Hematopoietic multipotent progenitor cell treated with erythropoietin and hydrocortisone succinate and interleukin-3 and kit ligand, for 6 days (in vitro differentiated cells): ENCODE results near the gene DPEP3.
"Not testable (repeated sequence)": the region's sequence is repeated elsewhere in the genome, so short reads cannot be mapped to it uniquely, and the experiment has no call there.

Source experiments
- DNase-seq: peaks from one replicate; pipeline ENCODE4 v3.0.0-alpha.2; 2015

DPEP3 gene, protein sequence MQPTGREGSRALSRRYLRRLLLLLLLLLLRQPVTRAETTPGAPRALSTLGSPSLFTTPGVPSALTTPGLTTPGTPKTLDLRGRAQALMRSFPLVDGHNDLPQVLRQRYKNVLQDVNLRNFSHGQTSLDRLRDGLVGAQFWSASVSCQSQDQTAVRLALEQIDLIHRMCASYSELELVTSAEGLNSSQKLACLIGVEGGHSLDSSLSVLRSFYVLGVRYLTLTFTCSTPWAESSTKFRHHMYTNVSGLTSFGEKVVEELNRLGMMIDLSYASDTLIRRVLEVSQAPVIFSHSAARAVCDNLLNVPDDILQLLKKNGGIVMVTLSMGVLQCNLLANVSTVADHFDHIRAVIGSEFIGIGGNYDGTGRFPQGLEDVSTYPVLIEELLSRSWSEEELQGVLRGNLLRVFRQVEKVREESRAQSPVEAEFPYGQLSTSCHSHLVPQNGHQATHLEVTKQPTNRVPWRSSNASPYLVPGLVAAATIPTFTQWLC

DNA sequence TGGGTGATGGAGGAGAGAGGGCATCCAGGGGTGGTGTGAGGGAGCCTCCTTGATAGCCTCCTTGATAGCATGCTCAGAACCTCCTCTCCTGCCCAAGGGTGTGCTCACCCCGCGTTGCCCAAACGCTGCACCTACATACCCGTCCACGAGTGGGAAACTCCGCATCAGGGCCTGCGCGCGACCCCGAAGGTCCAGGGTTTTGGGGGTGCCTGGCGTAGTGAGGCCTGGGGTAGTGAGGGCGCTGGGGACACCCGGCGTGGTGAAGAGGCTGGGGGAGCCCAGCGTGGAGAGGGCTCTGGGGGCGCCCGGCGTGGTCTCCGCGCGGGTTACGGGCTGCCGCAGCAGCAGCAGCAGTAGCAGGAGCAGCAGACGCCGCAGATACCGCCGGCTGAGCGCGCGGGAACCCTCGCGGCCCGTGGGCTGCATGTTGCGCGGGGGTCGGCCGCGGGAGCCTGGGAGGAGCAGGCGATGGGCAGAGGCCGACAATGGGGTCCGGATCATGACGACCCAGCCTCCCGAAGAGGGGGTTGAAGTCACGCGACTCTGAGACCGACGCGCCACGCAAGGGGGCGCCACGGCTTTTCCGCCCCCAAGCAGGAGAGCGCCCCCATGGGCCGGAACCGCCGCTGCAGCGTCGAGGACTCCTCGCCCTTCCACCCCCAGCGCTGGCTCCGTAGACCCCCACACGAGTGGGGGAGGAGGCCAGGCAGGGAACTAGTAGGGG is at the start of gene DPEP3:
Gene DPEP3, minus strand, starts transcription at position 545 of the 724 bp plus-strand sequence. Its CDS starts 119 bp downstream, at position 426.
- DNase-seq, result peak; percentile 31

DNA sequence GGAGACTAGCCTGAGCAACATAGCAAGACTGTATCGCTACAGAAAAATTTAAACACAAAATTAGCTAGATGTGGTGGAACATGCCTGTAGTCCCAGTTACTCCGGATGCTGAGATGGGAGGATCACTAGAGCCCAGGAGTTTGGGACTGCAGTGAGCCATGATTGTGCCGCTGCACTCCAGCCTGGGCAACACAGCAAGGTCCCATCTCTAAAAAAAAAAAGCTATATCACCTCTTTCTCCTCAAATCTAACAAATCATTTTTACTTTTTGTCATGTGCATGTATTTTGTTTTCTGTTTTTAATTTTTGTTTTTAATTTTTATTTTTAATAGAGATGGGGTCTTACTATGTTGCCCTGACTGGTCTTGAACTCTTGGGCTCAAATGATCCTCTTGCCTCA is 48.7 kb upstream of the DPEP3 start:
- no peak for DNase-seq

GRCh38 chr16:68022728-68023537 is 42.6 kb upstream of the DPEP3 start, which contains the start of the genes DDX28 and DUS2:
Gene DDX28 (minus strand): TSS chr16:68023232. CDS start chr16:68023202, 30 bp downstream.
Gene DUS2 (plus strand): TSS chr16:68023284. CDS start chr16:68038024, 14,740 bp downstream.
- peak; percentile 92 for DNase-seq

- DNase-seq, result no peak
Measured at GRCh38 chr16:68022278-68022727, 42.0 kb upstream of the DPEP3 start.

GRCh38 chr16:68021490-68021889 is 41.2 kb upstream of the DPEP3 start:
- DNase-seq, result no peak

- no peak for DNase-seq
Measured at GRCh38 chr16:68019167-68019680, 38.9 kb upstream of the DPEP3 start.

- DNase-seq, result no peak
Measured at GRCh38 chr16:68015681-68016080, 35.4 kb upstream of the DPEP3 start, which contains the start of gene DPEP2NB. Gene DPEP2NB (minus strand): TSS chr16:68015911. CDS start chr16:68015770, 141 bp downstream.

DNA sequence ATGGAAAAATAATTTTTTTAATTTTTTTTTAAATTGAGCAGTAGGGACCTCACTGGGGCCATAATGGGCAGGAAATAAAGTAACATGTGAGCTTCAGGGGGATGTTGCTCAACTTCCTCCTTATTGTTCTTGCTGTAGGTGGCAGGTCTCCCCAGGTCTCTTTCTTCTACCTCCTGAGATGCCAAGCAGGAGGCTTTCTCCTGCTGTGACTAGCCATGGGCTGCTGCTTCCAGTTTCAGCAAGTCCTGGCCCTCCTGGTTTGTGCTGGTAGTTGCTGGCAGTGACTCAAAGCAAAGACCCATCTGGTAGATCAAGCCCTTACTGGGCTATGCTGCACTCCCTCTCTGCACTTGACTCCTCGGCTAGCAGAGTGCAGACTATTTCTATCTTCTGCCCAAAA is 33.1 kb upstream of the DPEP3 start:
- peak; percentile 54 for DNase-seq

- not testable (repeated sequence) for DNase-seq
Measured at GRCh38 chr16:68009872-68010271, 29.6 kb upstream of the DPEP3 start.

DNA sequence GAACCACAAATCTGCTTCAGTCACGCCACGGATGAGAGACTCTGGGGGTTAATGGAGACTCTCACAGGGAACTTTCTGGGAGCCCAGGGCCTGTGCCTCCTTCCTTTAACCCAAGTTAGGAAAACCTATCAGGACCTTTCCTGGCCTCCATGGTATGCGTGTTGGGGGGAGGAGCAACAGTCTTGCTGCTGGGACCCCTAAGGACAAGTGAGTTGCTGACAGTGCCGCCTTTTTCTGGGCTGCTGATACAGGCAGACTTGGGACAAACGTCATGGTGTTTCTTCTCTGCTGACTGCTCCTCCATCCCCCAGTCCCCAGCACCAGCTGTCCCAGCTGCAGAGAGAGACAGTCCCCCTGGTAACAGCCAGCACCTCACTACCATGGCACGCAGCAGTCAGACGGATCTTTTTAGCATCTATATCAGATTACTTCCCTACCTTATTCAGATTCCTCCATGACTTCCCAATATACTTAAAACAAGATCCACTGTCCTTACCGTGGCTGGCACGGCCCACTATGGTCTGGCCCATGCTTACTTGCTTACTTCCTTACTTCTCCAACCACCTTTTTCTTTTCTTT is 28.9 kb upstream of the DPEP3 start:
- DNase-seq, result no peak

GRCh38 chr16:68005786-68006286 is 25.5 kb upstream of the DPEP3 start:
- DNase-seq, result peak; percentile 81

DNA sequence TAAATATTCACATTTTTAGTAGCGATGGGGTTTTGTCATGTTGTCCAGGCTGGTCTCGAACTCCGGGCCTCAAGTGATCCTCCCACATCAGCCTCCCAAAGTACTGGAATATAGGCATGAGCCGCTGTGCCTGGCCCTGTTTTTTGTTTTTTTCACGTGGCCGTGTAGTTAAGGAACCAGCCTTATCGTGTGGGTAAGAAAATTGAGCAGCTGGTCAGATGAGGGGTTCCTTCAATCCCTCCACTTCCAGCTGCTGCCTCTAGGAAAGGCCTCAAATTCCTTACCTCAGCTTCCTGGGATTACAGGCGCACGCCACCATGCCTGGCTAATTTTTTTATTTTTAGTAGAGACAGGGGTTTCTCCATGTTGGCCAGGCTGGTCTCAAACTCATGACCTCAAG is 24.9 kb upstream of the DPEP3 start:
- no peak for DNase-seq

DNA sequence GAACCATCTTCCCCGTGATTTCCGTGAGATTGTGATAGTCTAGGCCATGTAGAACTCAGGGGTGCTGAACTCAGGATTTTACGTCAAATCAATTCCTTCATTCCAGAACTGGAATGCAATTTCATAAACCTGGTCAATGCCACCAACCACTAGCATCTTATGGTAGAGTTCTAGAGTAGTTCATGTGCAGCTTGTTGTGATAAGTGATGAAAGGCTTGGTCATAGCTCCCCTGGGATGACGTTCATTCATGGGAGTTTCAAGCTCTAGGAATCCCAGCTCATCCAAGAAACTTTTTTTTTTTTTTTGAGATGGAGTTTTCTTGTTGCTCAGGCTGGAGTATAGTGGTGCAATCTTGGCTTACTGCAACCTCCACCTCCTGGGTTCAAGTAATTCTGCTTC is 22.7 kb upstream of the DPEP3 start:
- no peak for DNase-seq

DNA sequence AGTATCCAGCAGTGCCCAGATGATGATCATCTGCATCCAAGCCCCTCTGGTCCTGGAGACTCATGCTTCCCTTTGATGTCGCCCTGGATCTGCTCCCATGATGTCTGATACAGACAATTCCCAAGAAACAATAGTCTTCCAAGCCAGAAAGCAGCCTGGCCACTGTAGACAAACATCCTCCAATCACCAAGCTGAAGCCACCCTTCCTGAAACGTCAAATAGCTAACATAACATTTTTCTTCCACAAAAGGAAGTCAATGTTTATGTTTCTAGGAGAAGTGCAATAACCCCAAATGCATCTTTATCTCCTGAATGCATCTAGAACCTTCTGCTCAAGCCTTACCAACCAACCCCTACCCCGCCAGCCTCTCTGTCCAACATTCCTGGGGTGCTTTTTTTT is 20.2 kb upstream of the DPEP3 start:
- DNase-seq, result no peak

- no peak for DNase-seq
Measured at GRCh38 chr16:67999985-68000384, 19.7 kb upstream of the DPEP3 start.

DNA sequence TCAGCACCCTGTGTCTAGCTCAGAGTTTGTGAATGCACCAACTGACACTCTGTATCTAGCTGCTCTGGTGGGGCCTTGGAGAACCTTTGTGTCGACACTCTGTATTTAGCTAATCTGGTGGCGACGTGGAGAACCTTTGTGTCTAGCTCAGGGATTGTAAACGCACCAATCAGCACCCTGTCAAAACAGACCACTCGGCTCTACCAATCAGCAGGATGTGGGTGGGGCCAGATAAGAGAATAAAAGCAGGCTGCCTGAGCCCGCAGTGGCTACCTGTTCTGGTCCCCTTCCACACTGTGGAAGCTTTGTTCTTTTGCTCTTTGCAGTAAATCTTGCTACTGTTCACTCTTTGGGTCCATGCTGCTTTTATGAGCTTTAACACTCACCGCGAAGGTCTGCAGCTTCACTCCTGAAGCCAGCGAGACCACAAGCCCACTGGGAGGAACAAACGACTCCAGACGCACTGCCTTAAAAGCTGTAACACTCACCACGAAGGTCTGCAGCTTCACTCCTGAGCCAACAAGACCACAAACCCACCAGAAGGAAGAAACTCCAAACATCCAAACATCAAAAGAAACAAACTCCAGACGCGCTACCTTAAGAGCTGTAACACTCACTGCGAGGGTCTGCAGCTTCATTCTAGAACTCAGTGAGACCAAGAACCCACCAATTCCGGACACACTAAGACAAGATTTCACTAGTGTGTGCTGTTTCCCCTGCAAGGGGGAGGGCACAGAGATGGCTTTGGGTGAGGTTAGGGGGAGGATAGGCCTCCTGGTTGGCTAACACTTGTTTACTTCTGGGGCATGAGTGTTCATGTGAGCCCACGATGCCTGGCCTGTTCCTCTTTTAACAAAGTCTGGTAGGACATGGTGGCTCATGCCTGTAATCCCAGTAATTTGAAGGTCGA is 18.7 kb upstream of the DPEP3 start, which contains the start of gene DPEP2:
Gene DPEP2, minus strand, starts transcription at position 706 of the 910 bp plus-strand sequence. CDS start 6,272 bp downstream, outside the sequence.
- DNase-seq, result peak; percentile 74

GRCh38 chr16:67998231-67998778 is 18.0 kb upstream of the DPEP3 start:
- DNase-seq, result not testable (repeated sequence)

GRCh38 chr16:67996666-67997065 is 16.4 kb upstream of the DPEP3 start:
- DNase-seq, result peak; percentile 80

DNA sequence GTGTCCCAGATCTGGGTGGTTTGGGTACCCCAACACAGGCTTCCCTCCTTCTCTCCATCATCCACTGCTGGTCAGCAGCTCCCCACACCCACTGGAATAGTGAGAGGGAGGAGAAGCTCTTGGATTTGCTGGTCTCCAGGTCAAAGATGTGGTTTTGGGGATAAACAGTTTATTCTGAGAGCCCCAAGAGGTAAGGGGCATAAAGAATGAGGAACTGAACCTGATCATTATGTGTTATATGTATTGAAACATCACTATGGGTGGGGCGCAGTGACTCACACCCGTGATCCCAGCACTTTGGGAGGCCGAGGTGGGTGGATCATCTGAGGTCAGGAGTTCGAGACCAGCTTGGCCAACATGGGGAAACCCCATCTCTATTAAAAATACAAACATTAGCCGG is 15.1 kb upstream of the DPEP3 start:
- DNase-seq, result peak; percentile 47

DNA sequence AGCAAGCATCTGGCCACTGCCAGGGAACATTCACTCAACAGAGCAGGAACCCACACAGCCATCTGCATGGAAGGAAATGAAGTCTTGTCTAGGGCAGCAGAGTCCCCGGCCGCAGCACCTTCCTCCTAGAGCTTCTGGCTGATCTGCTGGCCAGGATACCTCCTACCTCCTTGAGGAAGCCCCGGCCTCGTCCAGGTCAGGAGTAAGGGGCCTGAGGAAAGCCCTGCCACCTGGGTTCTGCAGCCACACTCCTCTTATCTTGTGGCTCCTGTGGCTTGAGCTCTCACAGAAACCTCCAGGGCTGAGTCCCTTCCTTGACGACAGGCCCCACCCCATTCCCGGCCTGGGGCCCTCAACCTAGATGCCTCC is 13.7 kb upstream of the DPEP3 start:
- peak; percentile 65 for DNase-seq
